D721Med (cell line): ENCODE measurements around the gene GAL3ST2.

ENCODE experiments used
- DNase-seq: peaks from one replicate; pipeline ENCODE4 v3.0.0; 2011; ENCODE audit warnings: low spot score; ENCODE audit not compliant: insufficient read length
- FAIRE-seq: peaks from 2 replicates; lab custom pipeline; 2011; peaks lifted over from hg19 to GRCh38; lab: Jason Lieb, UNC
- TF ChIP-seq, protein P1 (sequence below): IDR thresholded peaks from 2 replicates; pipeline ENCODE4 v1.5.1; 2012; ENCODE audit warnings: mild to moderate bottlenecking, control low read depth; ENCODE audit not compliant: insufficient read depth; ENCODE audit errors: missing control alignments

GAL3ST2 gene

DNA sequence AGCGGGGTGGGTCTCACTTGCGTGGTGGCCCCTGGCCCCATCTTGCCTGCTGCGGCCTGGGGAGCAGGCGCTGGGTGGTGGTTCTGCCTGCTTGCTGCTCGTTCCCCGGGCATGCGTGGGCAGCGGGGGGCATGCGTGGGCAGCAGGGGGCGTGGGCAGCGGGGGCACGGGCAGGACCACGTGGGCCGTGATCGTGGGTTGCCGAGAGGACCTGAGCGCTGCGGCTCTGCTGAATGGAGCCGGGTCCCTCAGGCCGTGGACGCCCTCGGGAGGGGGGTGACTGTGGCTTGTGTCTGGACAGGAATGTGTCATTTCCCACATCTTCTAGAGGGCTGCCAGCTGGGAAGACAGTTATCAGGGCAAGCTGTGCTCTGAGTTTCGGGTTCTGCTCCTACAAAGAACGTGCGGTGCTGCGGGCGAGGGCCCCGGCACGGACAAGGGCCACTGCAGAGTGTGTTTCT, 8.3 kb upstream of the GAL3ST2 start:
- peak; percentile 12 for DNase-seq
- no peak for FAIRE-seq
- TF ChIP-seq, protein P1, sequence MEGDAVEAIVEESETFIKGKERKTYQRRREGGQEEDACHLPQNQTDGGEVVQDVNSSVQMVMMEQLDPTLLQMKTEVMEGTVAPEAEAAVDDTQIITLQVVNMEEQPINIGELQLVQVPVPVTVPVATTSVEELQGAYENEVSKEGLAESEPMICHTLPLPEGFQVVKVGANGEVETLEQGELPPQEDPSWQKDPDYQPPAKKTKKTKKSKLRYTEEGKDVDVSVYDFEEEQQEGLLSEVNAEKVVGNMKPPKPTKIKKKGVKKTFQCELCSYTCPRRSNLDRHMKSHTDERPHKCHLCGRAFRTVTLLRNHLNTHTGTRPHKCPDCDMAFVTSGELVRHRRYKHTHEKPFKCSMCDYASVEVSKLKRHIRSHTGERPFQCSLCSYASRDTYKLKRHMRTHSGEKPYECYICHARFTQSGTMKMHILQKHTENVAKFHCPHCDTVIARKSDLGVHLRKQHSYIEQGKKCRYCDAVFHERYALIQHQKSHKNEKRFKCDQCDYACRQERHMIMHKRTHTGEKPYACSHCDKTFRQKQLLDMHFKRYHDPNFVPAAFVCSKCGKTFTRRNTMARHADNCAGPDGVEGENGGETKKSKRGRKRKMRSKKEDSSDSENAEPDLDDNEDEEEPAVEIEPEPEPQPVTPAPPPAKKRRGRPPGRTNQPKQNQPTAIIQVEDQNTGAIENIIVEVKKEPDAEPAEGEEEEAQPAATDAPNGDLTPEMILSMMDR = no peak

DNA sequence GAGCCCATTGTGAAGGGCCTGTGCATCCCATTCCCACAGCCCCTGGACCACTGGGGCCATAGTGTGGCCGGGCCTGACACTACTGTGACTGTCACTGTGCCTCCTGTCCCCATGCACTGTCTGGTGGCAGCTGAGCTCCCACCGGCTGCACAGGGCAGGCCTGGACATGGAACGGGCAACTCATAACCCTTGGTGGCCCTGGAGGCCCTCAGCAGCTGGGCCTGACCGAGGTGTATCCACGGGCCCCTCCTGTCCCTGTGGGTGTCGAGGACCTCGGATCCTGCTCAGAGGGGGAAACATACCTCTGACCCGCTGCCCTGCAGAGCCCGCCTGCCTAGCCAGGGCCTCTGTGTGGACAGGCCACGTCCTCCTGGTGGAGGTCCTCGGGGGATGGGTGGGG, 7.8 kb upstream of the GAL3ST2 start:
- FAIRE-seq = no peak
- DNase-seq = peak; percentile 14

DNA sequence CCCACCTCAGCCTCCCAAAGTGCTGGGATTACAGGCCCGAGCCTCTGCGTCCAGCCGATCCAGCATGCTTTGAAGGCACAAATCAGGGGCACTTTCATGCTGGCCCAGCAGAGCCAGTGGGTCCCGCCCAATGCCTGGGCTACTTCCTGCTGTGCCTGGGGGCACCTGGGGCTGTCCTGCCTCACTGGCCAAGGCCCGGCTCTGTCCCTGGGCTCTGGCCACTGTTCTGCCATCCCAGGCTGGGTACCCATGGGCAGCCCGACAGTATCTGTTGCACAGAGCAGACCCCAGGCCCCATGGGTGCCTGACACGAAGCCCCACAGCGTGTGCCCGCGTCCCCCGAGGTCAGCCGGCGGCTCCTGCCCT, 6.8 kb upstream of the GAL3ST2 start:
- TF ChIP-seq, protein P1 = no peak
- FAIRE-seq = no peak
- peak; percentile 10 for DNase-seq

More for the DNA sequence above, 7.8 kb upstream of the GAL3ST2 start:
- TF ChIP-seq, protein P1 = no peak

DNA sequence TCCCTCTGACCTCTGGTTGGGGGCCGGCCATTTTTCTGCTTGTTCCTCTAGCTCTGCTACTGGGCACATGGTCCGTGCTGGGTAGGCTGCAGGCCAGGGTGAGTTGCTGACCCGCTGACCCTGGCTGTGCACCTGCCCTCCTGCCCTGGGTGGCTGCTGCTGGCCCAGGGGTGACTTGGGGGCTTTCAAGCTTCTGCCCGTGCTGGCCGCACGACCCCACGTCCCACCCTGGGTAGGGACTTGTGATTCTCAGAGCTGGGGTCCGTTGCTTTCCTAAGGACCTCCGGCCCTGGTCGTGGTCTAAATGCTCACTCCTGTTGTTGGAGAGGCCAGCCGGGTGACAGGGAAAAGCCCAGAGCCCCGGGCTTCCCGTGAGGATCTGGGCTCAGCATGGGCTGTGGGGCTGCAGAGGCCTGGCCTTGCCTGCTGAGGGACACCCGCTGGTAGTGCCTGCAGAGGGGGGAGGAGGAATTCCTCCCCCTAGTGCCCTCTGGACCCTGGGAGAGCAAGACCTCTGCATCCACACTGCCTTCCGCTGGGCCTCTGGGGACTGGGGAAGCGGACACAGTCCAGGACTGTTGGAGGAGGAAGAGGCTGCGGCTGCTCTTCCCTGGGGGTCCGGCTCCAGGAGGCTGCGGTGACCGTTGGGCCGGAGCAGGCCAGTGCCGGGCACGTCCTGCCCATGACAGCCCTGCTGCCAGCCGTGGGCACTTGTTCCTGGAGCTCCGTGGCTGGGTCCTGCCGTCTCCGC, 6.3 kb upstream of the GAL3ST2 start:
- DNase-seq = peak; percentile 15
- FAIRE-seq = no peak
- TF ChIP-seq, protein P1 = no peak

DNA sequence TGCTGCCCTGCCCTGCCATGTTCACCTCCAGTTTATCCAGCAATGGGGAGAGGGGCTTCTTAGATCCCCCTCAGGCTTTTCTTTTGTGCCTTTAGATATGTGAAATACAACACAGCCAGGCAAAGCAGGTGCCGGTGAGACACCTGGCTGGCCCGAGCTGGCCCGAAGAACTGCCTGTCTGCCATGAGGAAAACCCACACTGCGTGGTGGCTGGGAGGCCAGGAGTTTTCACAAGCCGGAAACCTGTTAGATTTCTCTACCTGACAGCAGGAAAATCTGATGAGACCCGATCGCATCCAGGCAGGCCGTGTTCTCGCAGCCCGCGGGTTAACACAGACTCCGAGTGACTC, 5.7 kb upstream of the GAL3ST2 start:
- FAIRE-seq = no peak

DNA sequence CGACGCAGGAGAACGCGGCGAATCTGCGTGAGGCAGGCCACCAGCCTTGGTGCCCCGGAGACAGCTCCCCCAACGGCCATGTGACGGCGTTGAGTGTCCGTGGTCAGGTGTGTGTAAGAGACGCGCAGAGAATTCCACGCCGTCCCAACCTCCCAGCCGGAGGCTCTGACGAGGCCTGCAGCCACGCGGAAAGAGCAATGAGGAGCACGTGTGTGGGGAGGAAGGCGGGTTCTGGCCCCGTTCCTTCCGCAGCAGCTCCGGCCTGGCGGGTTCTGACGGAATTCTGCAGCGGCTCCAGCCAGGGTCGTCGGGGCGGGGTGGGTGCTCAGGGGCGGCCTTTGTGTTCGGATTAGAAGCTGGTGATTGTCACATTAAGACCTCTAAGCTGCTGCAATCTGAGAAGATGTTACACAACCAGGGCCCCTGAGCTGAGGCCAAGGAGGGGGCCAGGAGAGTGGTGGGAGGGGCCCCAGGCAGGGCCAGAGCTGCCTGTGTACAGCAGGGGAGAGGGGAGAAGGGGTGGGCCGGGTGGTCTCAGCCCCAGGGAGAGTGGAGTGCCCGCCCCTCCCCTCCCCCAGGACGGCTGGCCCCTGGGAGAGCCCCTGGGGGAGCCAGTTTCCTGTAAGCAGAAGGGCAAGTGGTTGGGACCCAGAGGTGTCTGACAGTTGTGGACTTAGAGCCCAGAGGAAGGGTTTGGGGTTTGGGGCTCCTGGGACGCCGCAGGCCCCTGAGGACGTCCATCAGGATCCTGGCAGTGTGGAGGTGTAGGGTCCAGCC, 5.1 kb upstream of the GAL3ST2 start:
- TF ChIP-seq, protein P1 = no peak
- peak; percentile 98 for DNase-seq
- no peak for FAIRE-seq

More for the DNA sequence above, 5.7 kb upstream of the GAL3ST2 start:
- TF ChIP-seq, protein P1 = no peak
- peak; percentile 47 for DNase-seq
